ENCODE data around the gene HSPA12B. TPM values are rescaled to one million over a fixed set of nuclear protein-coding genes. Genes with fewer than 3 reads are reported as not detected.

The HSPA12B gene
- polyA plus RNA-seq, 10 donors = 18.9 to 34.3 (median 23.4) TPM

GRCh38 chr20:3701061-3701998 is 31.2 kb upstream of the HSPA12B start:
- DNase-seq = no peak

- no peak for DNase-seq
Measured at GRCh38 chr20:3702611-3703391, 29.7 kb upstream of the HSPA12B start.

- DNase-seq = peak; percentile 59 to 73 (median 68)
Measured at GRCh38 chr20:3704087-3704486, 28.4 kb upstream of the HSPA12B start.

GRCh38 chr20:3705491-3705969 is 27.0 kb upstream of the HSPA12B start:
- no peak for DNase-seq

GRCh38 chr20:3705970-3706739 is 26.3 kb upstream of the HSPA12B start:
- DNase-seq = no peak

DNA sequence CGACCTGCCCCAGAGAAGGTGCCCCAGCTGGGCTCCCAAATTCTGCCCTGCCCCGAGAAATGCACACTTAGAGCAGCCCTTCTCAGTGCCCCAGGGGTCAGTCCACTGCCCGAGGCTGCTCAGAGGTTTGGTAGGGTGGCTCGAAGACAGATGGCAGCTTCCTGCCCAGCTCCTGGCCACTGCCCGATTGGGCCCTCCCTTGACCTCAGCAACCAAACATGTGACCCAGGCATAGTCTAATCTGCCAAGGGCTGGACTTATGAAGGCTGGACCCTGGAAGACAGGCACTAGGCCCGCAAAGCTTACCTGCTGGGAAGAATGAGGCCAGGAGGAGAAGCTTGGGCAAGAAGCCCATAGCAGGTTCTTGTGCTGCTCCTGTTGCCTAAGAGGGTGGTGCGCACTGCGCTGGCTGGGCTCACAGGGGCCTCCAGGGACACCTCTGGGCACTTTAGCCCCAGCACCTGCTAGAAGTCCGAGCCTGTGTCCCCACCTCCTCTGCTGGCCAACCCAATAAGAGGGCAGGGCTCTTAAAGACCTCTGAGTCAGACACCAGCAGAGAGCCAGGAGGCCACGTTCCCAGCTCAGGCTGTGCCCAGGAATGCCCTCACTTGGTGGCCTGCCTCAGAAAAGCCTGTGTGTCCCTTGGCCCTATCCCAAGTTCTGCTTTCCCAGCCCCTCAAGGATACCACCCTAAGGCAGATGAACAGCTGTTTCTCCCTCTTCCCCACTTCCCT is 25.5 kb upstream of the HSPA12B start:
- DNase-seq = peak in 1 of 3 donors; percentile 34

GRCh38 chr20:3707508-3707899 is 25.0 kb upstream of the HSPA12B start:
- no peak for DNase-seq

GRCh38 chr20:3710011-3710466 is 22.4 kb upstream of the HSPA12B start:
- DNase-seq = no peak

GRCh38 chr20:3710703-3711483 is 21.6 kb upstream of the HSPA12B start:
- peak; percentile 60 to 88 (median 81) for DNase-seq

DNA sequence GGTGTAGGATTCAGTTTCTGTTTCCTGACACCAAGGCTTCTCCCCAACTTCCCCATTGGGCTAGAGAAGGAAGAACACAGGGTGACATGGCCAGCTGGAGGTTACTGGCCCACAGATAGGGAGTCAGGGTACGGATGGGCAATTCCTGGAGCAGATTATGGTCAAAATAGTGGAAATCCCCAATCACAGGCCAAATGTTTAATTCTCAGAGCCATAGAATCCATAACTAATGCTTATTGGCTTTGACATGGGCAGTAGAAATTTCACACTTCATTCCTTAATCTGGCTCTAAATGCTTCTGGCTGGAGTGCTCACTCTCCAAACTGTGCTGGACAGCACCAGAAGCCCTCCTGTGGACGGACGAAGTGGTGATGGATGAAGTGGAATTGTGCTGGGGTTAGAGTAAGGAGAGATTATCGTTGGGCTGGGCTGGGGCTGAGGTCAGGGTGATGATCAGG is 21.0 kb upstream of the HSPA12B start:
- DNase-seq = peak in 2 of 3 donors; percentile 27 to 61

GRCh38 chr20:3712279-3712873 is 20.1 kb upstream of the HSPA12B start, which contains the start of gene SIGLEC1:
Gene SIGLEC1, minus strand, starts transcription at chr20:3712600. Its CDS starts 5,472 bp downstream, at chr20:3707128.
- peak in 2 of 3 donors; percentile 38 to 68 for DNase-seq

DNA sequence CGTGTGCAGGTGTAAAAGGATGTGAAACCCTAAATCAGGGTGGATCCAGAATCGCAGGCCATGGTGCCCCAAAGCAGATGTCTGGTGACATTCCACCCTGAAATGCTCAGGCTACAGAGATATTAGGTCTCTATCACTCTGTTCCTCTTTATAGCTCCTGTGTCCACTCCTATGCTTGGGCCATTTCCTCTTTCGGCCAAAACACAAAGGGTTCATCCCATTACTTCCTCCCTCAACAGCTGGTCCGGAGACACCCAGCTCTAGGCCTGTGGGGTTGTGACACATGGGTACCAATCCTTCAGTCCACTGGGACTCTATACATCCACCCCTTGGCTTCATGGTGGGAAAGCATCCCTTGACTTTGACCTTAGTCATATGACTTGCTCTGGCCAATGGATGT is 18.4 kb upstream of the HSPA12B start:
- DNase-seq = no peak

GRCh38 chr20:3716195-3716834 is 16.2 kb upstream of the HSPA12B start:
- DNase-seq = peak in 2 of 3 donors; percentile 43 to 65

GRCh38 chr20:3719046-3719445 is 13.4 kb upstream of the HSPA12B start:
- no peak for DNase-seq

DNA sequence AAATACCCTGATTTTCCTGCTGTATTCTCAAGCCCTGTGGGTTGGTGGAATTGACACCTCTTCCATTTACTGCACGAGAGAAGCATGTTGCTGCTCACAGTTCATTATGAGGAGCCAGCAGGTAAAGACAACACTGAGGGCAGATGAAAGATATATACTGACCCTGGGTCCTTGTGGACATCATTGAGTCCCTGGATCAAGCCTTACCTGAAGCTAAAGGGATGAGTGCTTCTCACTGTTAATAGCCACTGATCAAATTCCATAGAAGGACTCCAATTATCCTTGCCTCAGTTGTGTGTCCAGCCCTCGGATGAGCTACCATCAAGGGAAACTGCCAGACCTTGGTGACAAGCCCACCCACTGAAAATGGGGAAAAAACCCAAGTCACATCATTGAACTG is 12.4 kb upstream of the HSPA12B start:
- no peak for DNase-seq

GRCh38 chr20:3720626-3721025 is 11.9 kb upstream of the HSPA12B start:
- no peak for DNase-seq

DNA sequence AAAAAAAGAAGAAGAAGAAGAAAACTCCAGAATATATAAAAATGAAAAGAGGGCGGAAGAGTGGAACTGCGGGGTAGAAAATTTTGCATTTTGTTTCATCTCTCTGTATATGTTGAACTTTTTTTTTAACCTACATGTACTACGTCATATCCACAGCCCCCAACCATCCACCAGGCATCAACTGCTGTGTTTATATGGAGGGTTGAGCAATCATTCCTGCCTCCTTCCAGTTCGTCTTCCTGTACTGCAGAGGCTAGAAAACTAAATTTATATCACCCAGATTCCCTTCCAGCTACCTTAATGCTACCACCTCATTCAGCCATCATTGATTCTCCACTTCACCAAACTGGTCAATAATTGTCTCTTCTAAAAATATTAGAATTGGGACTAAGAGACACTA is 10.6 kb upstream of the HSPA12B start:
- DNase-seq = no peak

- DNase-seq = no peak
Measured at GRCh38 chr20:3723284-3723683, 9.2 kb upstream of the HSPA12B start.

- DNase-seq = no peak
Measured at GRCh38 chr20:3724356-3724755, 8.1 kb upstream of the HSPA12B start.
